Progenitor cell of endocrine pancreas (in vitro differentiated cells): Measurements from ENCODE around the gene C19orf67. TPM values are rescaled to one million over a fixed set of nuclear protein-coding genes. Genes with fewer than 3 reads are reported as not detected.
"Not testable (repeated sequence)": the region's sequence is repeated elsewhere in the genome, so short reads cannot be mapped to it uniquely, and the experiment has no call there.

Experiments
- DNase-seq: peaks from one replicate; pipeline ENCODE4 v3.0.0; 2021; ENCODE audit warnings: low spot score; ENCODE audit not compliant: unreplicated experiment
- H3K27ac Mint-ChIP-seq: 2 replicates; pipeline ENCODE4 v1.8.0; 2021; ENCODE audit warnings: mild to moderate bottlenecking, moderate library complexity, mixed read lengths
- H3K27me3 Mint-ChIP-seq: 2 replicates; pipeline ENCODE4 v1.8.0; 2021; ENCODE audit warnings: mixed read lengths
- H3K36me3 Mint-ChIP-seq: 2 replicates; pipeline ENCODE4 v1.8.0; 2022; ENCODE audit warnings: mixed read lengths; ENCODE audit not compliant: insufficient read depth
- H3K4me1 Mint-ChIP-seq: 2 replicates; pipeline ENCODE4 v1.8.0; 2021; ENCODE audit warnings: low read depth, mixed read lengths
- H3K4me3 Mint-ChIP-seq: 2 replicates; pipeline ENCODE4 v1.8.0; 2021; ENCODE audit warnings: low read depth, mild to moderate bottlenecking, moderate library complexity, mixed read lengths
- H3K9me3 Mint-ChIP-seq: 2 replicates; pipeline ENCODE4 v1.8.0; 2021; ENCODE audit warnings: low read depth, mixed read lengths
- total RNA-seq: library from RNA; stranded (reverse); gene quantifications from 2 replicates; pipeline ENCODE4 v1.2.1, GENCODE V29; 2021
- TF ChIP-seq, protein P1 (sequence below): fragments of 200-600 bp; sonication (generic); IDR thresholded peaks from one replicate; pipeline ENCODE4 v1.5.0; 2021; ENCODE audit warnings: antibody characterized with exemption, mild to moderate bottlenecking; ENCODE audit not compliant: unreplicated experiment

C19orf67 gene
- total RNA-seq, 1 donor from 2014 or later, result 0.43 TPM

GRCh38 chr19:14054099-14054498, 31.5 kb downstream of the C19orf67 start:
- TF ChIP-seq, protein P1, sequence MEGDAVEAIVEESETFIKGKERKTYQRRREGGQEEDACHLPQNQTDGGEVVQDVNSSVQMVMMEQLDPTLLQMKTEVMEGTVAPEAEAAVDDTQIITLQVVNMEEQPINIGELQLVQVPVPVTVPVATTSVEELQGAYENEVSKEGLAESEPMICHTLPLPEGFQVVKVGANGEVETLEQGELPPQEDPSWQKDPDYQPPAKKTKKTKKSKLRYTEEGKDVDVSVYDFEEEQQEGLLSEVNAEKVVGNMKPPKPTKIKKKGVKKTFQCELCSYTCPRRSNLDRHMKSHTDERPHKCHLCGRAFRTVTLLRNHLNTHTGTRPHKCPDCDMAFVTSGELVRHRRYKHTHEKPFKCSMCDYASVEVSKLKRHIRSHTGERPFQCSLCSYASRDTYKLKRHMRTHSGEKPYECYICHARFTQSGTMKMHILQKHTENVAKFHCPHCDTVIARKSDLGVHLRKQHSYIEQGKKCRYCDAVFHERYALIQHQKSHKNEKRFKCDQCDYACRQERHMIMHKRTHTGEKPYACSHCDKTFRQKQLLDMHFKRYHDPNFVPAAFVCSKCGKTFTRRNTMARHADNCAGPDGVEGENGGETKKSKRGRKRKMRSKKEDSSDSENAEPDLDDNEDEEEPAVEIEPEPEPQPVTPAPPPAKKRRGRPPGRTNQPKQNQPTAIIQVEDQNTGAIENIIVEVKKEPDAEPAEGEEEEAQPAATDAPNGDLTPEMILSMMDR, result no peak
- no peaks in the 10 kb centered on the region for H3K9me3 Mint-ChIP-seq
- H3K36me3 Mint-ChIP-seq, result peaks cover 3% of the 10 kb centered on the region
- peaks cover 49% of the 10 kb centered on the region for H3K27me3 Mint-ChIP-seq
- DNase-seq, result no peak
- H3K4me1 Mint-ChIP-seq, result no peaks in the 10 kb centered on the region
- no peak overlapping the region for H3K4me3 Mint-ChIP-seq
- H3K27ac Mint-ChIP-seq, result no peak overlapping the region

- Mint-ChIP-seq H3K27me3 (peaks cover 43% of the 10 kb centered on the region), H3K4me3 (no peak overlapping the region)
These were observed 32.1 kb downstream of the C19orf67 start for GRCh38 chr19:14053500-14053899.

GRCh38 chr19:14053032-14053431, 32.6 kb downstream of the C19orf67 start:
- TF ChIP-seq, protein P1, result no peak
- no peak overlapping the region for H3K27ac Mint-ChIP-seq
- no peak overlapping the region for H3K4me3 Mint-ChIP-seq
- no peak for DNase-seq
- no peaks in the 10 kb centered on the region for H3K9me3 Mint-ChIP-seq
- peaks cover 38% of the 10 kb centered on the region for H3K27me3 Mint-ChIP-seq
- H3K4me1 Mint-ChIP-seq, result no peaks in the 10 kb centered on the region
- H3K36me3 Mint-ChIP-seq, result peaks cover 3% of the 10 kb centered on the region

More at GRCh38 chr19:14053500-14053899, 32.1 kb downstream of the C19orf67 start:
- no peak overlapping the region for H3K27ac Mint-ChIP-seq
- no peaks in the 10 kb centered on the region for H3K9me3 Mint-ChIP-seq
- DNase-seq, result no peak
- peaks cover 3% of the 10 kb centered on the region for H3K36me3 Mint-ChIP-seq
- TF ChIP-seq, protein P1, result no peak
- no peaks in the 10 kb centered on the region for H3K4me1 Mint-ChIP-seq

DNA sequence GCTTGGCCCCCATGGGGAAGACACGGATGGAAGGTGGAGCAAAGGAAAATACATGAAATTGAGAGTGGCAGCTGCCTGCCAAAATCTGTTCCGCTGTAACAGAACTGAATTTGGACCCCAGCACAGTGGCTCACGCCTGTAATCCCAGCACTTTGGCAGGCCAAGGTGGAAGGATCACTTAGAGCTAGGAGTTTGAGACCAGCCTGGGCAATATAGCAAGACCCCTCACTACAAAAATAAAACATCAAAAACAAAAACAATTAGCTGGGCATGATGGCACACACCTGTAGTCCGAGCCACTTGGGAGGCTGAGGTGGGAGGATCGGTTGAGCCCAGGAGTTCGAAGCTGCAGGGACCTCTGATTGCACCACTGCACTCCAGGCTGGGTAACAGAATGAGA, 33.1 kb downstream of the C19orf67 start:
- no peaks in the 10 kb centered on the region for H3K4me1 Mint-ChIP-seq
- TF ChIP-seq, protein P1, result no peak
- no peaks in the 10 kb centered on the region for H3K9me3 Mint-ChIP-seq
- H3K4me3 Mint-ChIP-seq, result no peak overlapping the region
- peaks cover 3% of the 10 kb centered on the region for H3K36me3 Mint-ChIP-seq
- no peak for DNase-seq
- peaks cover 33% of the 10 kb centered on the region for H3K27me3 Mint-ChIP-seq
- no peak overlapping the region for H3K27ac Mint-ChIP-seq

DNA sequence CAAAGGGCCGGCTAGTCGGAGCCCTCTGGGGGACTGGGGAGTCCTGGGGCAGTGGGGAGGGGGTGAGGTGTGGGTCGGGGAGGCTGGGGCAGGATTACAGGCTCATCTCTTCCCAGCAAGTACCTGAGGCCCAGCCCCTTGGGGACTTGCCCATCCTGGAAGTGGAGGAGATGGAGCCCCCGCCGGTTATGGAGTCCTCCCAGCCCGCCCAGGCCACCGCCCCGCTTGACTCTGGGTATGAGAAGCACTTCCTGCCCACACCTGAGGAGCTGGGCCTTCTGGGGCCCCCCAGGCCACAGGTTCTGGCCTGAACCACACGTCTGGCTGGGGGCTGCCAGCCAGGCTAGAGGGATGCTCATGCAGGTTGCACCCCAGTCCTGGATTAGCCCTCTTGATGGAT, 33.6 kb downstream of the C19orf67 start:
- Mint-ChIP-seq H3K4me3 (no peak overlapping the region), H3K9me3 (no peaks in the 10 kb centered on the region), H3K27me3 (peaks cover 32% of the 10 kb centered on the region), H3K27ac (no peak overlapping the region), H3K4me1 (no peaks in the 10 kb centered on the region), H3K36me3 (peaks cover 3% of the 10 kb centered on the region)
- TF ChIP-seq, protein P1, result no peak
- no peak for DNase-seq

DNA sequence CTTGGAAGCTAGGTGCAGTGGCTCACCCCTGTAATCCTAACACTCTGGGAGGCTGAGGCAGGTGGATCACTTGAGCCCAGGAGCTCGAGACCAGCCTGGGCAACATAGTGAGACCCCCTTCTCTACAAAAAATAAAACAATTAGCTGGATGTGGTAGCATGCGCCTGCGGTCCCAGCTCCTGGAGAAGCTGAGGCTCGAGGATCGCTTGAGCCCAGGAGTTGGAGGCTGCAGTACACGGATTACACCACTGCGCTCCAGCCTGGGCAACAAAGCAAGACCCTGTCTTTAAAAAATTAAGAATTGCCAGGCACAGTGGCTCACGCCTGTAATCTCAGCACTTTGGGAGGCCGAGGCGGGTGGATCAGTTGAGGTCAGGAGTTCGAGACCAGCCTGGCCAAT, 34.6 kb downstream of the C19orf67 start:
- H3K4me3 Mint-ChIP-seq, H3K36me3 Mint-ChIP-seq, H3K9me3 Mint-ChIP-seq, H3K4me1 Mint-ChIP-seq, H3K27ac Mint-ChIP-seq, DNase-seq: not testable (repeated sequence)
- H3K27me3 Mint-ChIP-seq, result peaks cover 21% of the 10 kb centered on the region
